ACC112 (cell line): ENCODE data around the gene LRRFIP2.

ENCODE experiments used
- H2AFZ ChIP-seq: fragments of 200-600 bp; sonication (generic); one replicate; pipeline ENCODE4 v1.6.0; 2017; ENCODE audit warnings: antibody characterized with exemption, low read length; ENCODE audit not compliant: unreplicated experiment
- H3K27ac ChIP-seq: fragments of 200-600 bp; sonication (generic); 2 replicates; pipeline ENCODE4 v1.5.1; 2014; ENCODE audit warnings: low read depth, mild to moderate bottlenecking, antibody characterized with exemption, low read length, moderate library complexity
- H3K27me3 ChIP-seq: fragments of 200-600 bp; sonication (generic); 2 replicates; pipeline ENCODE4 v1.6.1; 2014; ENCODE audit warnings: mild to moderate bottlenecking, antibody characterized with exemption, low read length, moderate library complexity, mixed read lengths; ENCODE audit not compliant: insufficient read depth
- H3K36me3 ChIP-seq: fragments of 200-600 bp; sonication (generic); 2 replicates; pipeline ENCODE4 v1.6.1; 2016; ENCODE audit warnings: mild to moderate bottlenecking, antibody characterized with exemption, low read length, moderate library complexity, mixed read lengths; ENCODE audit not compliant: insufficient read depth
- H3K4me1 ChIP-seq: fragments of 200-600 bp; sonication (generic); one replicate; pipeline ENCODE4 v1.6.1; 2016; ENCODE audit warnings: low read length, mixed read lengths; ENCODE audit not compliant: insufficient read depth, unreplicated experiment, control insufficient read depth
- H3K4me3 ChIP-seq: fragments of 200-600 bp; sonication (generic); 2 replicates; pipeline ENCODE4 v1.5.1; 2014; ENCODE audit warnings: mild to moderate bottlenecking, low read depth, low read length
- H3K79me2 ChIP-seq: fragments of 200-600 bp; sonication (generic); one replicate; pipeline ENCODE4 v1.6.0; 2016; ENCODE audit warnings: low read length; ENCODE audit not compliant: control insufficient read depth, unreplicated experiment, insufficient read depth

The LRRFIP2 gene

GRCh38 chr3:37014620-37015019 lies 159.8 kb downstream of the LRRFIP2 start:
- no peaks in the 10 kb centered on the region for H3K27me3 ChIP-seq
- no peaks in the 10 kb centered on the region for H3K79me2 ChIP-seq
- H2AFZ ChIP-seq: no peak overlapping the region
- peaks cover 59% of the 10 kb centered on the region for H3K36me3 ChIP-seq
- no peaks in the 10 kb centered on the region for H3K4me1 ChIP-seq
- no peak overlapping the region for H3K4me3 ChIP-seq
- H3K27ac ChIP-seq: no peak overlapping the region
